Glomerular visceral epithelial cell (primary cell): Measurements from ENCODE around the gene INSR.
A peak's percentile ranks its signal among the peaks of the same experiment; 100 is the strongest.
"Not testable (repeated sequence)": the region's sequence is repeated elsewhere in the genome, so short reads cannot be mapped to it uniquely, and the experiment has no call there.

Source experiments
- DNase-seq: peaks from one replicate; pipeline ENCODE4 v3.0.0-alpha.2; 2016; ENCODE audit errors: extremely low spot score

The INSR gene

DNA sequence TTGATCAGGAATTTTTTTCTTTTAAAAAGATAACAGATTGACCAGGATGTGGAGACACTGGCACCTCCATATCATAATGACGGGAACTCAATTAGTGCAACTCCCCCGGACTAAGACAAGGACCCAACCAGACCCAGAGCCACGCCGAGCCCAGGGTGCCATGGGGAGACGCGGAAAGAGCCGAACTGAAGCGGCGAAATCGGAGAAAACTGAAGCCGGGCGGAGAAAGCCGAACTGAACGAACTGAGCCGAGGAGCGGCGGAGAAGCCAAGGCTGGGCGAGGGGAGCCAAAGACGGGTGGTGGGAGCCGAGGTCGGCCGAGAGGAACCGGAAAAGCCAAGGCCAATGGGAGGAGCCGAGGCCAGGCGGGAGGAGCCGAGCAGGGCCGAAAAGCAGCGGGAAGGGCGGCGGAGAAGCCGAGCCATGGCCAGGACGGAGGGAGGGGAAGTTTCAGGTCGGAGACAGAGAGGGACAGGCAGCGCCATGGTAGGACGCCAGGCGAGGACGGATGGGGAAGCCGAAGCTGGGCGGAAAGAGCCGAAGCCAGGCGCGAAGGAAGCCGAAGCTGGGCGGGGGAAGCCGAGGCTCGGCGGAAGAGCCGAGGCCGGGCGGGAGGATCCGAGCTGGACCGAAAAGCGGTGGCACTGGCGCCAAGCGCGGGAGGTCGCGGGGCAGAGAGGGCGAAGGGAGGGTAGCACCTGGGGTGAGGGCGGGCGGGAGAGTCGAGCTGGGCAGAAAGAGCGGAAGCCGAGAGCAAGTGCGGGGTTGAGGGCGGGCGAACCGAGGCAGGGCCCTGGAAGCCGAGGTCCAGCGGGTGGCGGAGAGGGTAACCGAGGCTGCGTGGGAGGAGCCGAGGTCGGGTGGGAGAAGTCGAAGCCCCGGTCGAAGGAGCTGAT, 195.3 kb downstream of the INSR start:
- peak; percentile 94 for DNase-seq

- DNase-seq = no peak
These were observed 196.1 kb downstream of the INSR start for GRCh38 chr19:7098096-7098495.

GRCh38 chr19:7088999-7089398, 205.2 kb downstream of the INSR start:
- DNase-seq = no peak

GRCh38 chr19:7083076-7083956, 210.9 kb downstream of the INSR start:
- DNase-seq = no peak

GRCh38 chr19:7078008-7078407, 216.2 kb downstream of the INSR start:
- no peak for DNase-seq

GRCh38 chr19:7076151-7076550, 218.1 kb downstream of the INSR start:
- DNase-seq = no peak

GRCh38 chr19:7074705-7075282, 219.4 kb downstream of the INSR start:
- no peak for DNase-seq

DNA sequence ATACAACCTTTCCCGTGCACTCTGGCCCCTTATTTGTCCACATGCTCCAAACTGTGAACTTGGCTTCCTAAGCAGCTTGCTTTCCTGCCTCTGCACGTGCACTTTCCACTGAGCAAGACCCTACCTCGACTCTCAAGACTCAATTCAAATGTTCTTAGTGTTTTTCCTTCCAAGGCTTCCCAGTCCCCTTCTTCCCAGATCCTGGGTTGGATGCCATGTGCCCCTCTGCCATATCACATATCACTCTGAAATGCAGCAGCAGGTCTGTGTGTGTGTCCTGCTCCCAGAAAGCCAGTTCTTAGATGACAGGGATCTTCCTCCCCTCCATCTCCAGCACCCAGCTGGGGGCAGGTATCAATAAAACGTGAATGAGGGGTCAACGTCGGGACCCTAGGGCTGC, 221.7 kb downstream of the INSR start:
- DNase-seq = no peak

GRCh38 chr19:7069904-7070226, 224.3 kb downstream of the INSR start:
- peak; percentile 7 for DNase-seq

DNA sequence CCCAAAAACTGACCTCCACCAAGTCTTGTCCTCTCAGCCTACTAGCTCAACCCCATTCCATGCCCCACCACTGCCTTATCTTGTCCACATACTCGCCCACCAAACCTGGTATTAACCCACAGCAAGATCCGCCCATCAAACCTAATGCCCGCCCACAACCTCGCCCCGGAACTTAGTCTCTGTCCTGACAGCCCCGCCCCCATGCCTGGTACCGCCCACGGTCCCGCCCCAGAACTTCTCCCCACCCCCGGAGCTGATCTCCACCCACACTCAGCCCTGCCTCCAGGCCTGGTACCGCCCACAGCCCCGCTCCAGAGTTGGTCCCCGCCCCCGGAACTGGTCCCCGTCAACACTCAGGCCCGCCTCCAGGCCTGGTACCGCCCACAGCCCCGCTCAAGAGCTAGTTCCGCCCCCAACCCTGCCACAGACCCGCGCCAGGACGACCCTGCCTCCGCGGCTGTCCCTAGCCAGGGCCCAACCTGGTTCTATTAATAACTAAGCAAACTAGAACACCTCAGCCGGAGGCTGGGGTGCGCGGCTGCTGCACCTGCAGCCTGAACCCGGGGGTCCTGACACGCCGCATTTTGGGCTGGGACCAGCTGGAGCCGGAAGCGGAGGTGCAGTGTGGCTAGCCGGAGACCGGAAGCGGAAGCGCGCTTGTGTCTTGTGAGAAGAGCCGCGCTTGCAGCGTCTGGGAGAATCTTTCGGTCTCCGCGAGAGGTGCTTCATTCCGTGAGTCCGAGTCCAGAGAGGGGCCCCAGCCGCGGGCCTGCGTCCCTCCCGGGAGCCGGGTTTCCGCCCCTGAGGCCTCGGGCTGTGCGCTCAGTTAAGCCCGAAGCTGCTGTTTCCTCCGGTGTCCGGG, 224.9 kb downstream of the INSR start, which contains the start of gene ZNF557:
ZNF557 (plus strand) TSS at position 662 of the 862 bp plus-strand sequence. CDS start 5,372 bp downstream, outside the sequence.
- DNase-seq = peak; percentile 97

GRCh38 chr19:7068599-7068998, 225.6 kb downstream of the INSR start:
- no peak for DNase-seq

DNA sequence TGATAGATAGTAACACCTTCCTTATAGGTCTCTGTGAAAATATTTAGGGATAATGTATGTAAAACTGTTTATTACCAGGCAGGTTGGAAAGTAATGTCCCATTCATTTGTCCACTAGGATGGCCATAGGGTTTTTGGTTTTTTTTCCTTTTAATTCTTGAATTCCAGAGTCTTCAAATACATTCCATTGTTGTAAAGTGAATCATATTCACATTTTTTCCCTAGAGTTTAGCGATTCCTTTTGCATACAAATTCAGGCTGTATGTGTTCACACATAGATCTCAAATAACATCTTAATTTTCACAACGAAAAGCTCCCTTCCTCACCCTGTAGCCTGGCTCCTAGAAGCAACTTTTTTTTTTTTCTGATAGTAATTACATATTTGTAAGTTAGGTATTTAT, 226.5 kb downstream of the INSR start:
- DNase-seq = no peak

DNA sequence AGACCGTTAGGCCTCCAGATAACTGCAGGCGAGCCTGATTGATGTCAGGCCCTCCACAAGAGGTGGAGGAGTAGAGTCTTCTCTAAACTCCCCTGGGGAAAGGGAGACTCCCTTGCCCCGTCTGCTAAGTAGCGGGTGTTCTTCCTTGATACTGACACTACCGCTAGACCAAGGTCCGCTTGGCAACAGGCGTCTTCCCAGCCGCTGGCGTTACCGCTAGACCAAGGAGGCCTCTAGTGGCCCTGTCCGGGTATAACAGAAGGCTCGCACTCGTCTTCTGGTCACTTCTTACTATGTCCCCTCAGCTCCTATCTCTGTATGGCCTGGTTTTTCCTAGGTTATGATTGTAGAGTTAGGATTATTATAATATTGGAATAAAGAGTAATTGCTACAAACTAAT, 227.1 kb downstream of the INSR start:
- not testable (repeated sequence) for DNase-seq

DNA sequence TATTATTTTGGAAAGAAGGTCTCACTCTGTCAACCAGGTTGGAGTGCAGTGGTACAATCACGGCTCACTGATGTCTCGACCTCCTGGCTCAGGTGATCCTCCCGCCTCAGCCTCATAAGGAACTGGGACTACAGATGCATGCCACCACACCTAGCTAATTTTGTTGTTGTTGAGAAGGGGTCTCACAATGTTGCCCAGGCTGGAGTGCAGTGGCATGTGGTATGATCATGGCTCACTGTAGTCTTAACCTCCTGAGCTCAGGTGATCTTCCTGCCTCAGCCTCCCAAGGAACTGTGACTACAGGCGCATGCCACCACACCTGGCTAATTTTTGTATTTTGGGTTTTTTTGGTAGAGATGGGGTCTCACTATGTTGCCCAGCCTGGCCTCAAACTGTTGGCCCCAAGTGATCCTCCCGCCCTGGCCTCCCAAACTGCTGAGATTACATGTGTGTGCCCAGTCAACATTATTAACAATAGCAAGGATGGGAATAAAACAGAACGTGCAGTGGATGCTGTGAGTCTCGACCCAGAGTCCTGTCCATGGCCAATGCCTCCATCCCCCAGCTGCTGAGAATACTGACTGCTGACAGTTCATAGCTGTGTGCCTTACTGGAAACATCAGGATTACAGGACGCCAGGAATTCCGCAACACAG, 230.3 kb downstream of the INSR start:
- DNase-seq = no peak

DNA sequence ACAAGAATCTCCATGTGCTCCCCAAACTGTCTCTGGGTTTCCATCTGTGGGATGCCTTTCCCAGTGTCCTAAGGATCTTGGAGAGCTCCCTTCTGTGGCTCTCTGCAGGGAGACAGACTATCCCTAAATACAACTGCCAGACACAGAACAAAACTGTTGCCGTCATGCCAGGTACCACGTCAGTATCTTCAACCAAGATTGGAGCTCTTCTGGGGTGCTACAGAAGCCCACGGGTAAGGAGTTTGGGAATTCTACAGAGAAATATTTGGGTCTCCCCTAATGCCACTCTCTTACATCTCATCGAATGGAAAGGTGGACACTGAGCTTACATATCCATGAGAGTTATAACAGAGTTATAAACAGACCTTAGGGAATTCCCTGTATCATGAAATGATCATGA, 230.9 kb downstream of the INSR start:
- DNase-seq = no peak
